Stomach (tissue), 9 donors: ENCODE data around the gene KY. TPM values are rescaled to one million over a fixed set of nuclear protein-coding genes. Genes with fewer than 3 reads are reported as not detected.

Source experiments
- DNase-seq, 2 donors: peaks; one replicate each; pipeline versions ENCODE4 v3.0.0 to v3.0.0-alpha.2; 2013 to 2019
- H3K27ac ChIP-seq, 5 donors: fragments of 200-600 bp in 4 of 5; sonication (generic) in 4 of 5; one replicate each; pipeline ENCODE4 v1.5.1; 2013 to 2019; ENCODE audit warnings: mild to moderate bottlenecking in 1 of 5, moderate library complexity in 1 of 5
- H3K27me3 ChIP-seq, 3 donors: fragments of 200-600 bp; sonication (generic); one replicate each; pipeline ENCODE4 v1.5.1; 2017 to 2019; ENCODE audit warnings: mixed run types in 1 of 3
- H3K36me3 ChIP-seq, 4 donors: fragments of 200-600 bp; sonication (generic); 1 replicate in 3 of 4; 2 replicates in 1 of 4; pipeline ENCODE4 v1.5.1; 2016 to 2019
- H3K4me1 ChIP-seq, 4 donors: fragments of 200-600 bp; sonication (generic); one replicate each; pipeline ENCODE4 v1.5.1; 2016 to 2019
- H3K4me3 ChIP-seq, 4 donors: fragments of 200-600 bp; sonication (generic) in 3 of 4; one replicate each; pipeline ENCODE4 v1.5.1; 2016 to 2019; ENCODE audit warnings: mild to moderate bottlenecking in 1 of 4
- H3K9me3 ChIP-seq, 4 donors: fragments of 200-600 bp; sonication (generic); one replicate each; pipeline ENCODE4 v1.5.1; 2016 to 2019
- EP300 ChIP-seq: sonication (generic); formaldehyde crosslinking; IDR thresholded peaks from one replicate; pipeline ENCODE4 v1.6.1; 2017; ENCODE audit warnings: antibody characterized with exemption
- POLR2A ChIP-seq, 4 donors: fragments of 450-650 bp; IDR thresholded peaks; one replicate each; pipeline ENCODE4 v1.6.1; 2016; ENCODE audit warnings: antibody characterized with exemption in 4 of 4, control low read depth in 2 of 4, mild to moderate bottlenecking in 1 of 4, moderate library complexity in 1 of 4
- POLR2AphosphoS5 ChIP-seq, 3 donors: sonication (generic); formaldehyde crosslinking; IDR thresholded peaks; one replicate each; pipeline ENCODE4 v1.6.1; 2016; ENCODE audit warnings: antibody characterized with exemption in 3 of 3
- WGBS, 5 donors: extraction: QIAGEN DNeasy Blood & Tissue Kit in 3 of 5; methylation state at CpG; one replicate each; pipeline versions ENCODE4 v1.1.5 to v1.1.7; 2013 to 2018; 5-methylcytosine and 5-hydroxymethylcytosine counted together
- intact Hi-C: fragments of 100-400 bp; cut with DNase I; formaldehyde crosslinking; loops from one replicate; pipeline ENCODE4 v1.15.1; 2023; ENCODE audit warnings: low total_unique reads
- polyA plus RNA-seq, 3 donors: library from polyadenylated mRNA; stranded (reverse); fragments of 200-250 nt; gene quantifications; one replicate each; pipeline ENCODE4 v1.2.3, GENCODE V29; 2013
- total RNA-seq, 5 donors: library from RNA; depleted of rRNA; stranded (reverse); fragments of >200 nt; gene quantifications; one replicate each; pipeline versions ENCODE4 v1.1.0 to v1.2.3, GENCODE V29; 2014 to 2016
- TF ChIP-seq, protein P1 (sequence below), 7 experiments: fragments of 450-650 bp in 4 of 7; fragments of 200-600 bp in 3 of 7; sonication (generic) in 3 of 7; IDR thresholded peaks; one replicate each; pipeline ENCODE4 v1.5.1; 2016 to 2019; ENCODE audit warnings: antibody characterized with exemption in 7 of 7, control low read depth in 2 of 7, mild to moderate bottlenecking in 1 of 7
- donor health status: healthy with polysubstance abuse.
- donor health status: Bipolar disorder and iron deficiency.
- donor health status: healthy.

Gene KY
- total and polyA plus RNA-seq, 8 donors: 0.12 to 3.6 (median 0.31) TPM; not detected in 3

GRCh38 chr3:134667956-134668355 is 17.1 kb upstream of the KY start:
- no peak for DNase-seq
- WGBS, 5 donors: 58 to 68% (median 61%) methylated on average over 3 of the region's 3 CpGs
- Histone ChIP-seq H3K4me3 (no peak overlapping the region), H3K27ac (no peak overlapping the region), H3K36me3 (no peaks in the 10 kb centered on the region), H3K27me3 (no peaks in the 10 kb centered on the region), H3K4me1 (no peaks in the 10 kb centered on the region), H3K9me3 (peaks cover 0 to 4% (median 1%) of the 10 kb centered on the region in 4 donors)
- no peak for TF ChIP-seq EP300
- TF ChIP-seq, protein P1, sequence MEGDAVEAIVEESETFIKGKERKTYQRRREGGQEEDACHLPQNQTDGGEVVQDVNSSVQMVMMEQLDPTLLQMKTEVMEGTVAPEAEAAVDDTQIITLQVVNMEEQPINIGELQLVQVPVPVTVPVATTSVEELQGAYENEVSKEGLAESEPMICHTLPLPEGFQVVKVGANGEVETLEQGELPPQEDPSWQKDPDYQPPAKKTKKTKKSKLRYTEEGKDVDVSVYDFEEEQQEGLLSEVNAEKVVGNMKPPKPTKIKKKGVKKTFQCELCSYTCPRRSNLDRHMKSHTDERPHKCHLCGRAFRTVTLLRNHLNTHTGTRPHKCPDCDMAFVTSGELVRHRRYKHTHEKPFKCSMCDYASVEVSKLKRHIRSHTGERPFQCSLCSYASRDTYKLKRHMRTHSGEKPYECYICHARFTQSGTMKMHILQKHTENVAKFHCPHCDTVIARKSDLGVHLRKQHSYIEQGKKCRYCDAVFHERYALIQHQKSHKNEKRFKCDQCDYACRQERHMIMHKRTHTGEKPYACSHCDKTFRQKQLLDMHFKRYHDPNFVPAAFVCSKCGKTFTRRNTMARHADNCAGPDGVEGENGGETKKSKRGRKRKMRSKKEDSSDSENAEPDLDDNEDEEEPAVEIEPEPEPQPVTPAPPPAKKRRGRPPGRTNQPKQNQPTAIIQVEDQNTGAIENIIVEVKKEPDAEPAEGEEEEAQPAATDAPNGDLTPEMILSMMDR (IDR thresholded peaks at IDR 0.05): no peak
- TF ChIP-seq POLR2AphosphoS5 (IDR thresholded peaks at IDR 0.05): no peak
- TF ChIP-seq POLR2A (IDR thresholded peaks at IDR 0.05): no peak
- intact Hi-C loops: no loop called here

DNA sequence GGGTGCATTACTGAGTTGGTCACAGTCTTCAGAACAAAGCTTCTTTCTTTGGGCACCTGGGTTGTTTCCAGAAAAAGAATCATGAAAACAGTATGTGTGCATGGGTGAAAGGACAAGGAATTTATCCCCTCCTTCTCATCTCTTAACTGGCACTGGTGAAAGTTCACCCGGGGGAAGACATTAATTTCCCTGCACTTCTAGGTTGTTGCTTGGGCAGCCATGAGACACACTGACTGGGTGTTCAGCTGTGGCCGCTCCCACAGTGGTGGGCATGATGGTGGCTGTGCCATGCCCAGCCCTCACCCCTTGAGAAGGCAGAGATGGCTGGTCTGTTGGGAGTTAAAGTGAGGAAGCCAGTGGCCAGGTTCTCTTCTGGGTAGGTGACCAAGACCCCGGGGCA is 16.6 kb upstream of the KY start:
- H3K27ac ChIP-seq: no peak overlapping the region
- no peaks in the 10 kb centered on the region for H3K36me3 ChIP-seq
- intact Hi-C loops: no loop called here
- no peaks in the 10 kb centered on the region for H3K9me3 ChIP-seq
- no peaks in the 10 kb centered on the region for H3K27me3 ChIP-seq
- no peak for DNase-seq
- TF ChIP-seq, protein P1 (IDR thresholded peaks at IDR 0.05): no peak
- no peak for TF ChIP-seq EP300
- no peak for TF ChIP-seq POLR2A (IDR thresholded peaks at IDR 0.05)
- WGBS, 5 donors: 86 to 91% (median 89%) methylated on average over 3 of the region's 3 CpGs
- no peaks in the 10 kb centered on the region for H3K4me1 ChIP-seq
- no peak overlapping the region for H3K4me3 ChIP-seq

GRCh38 chr3:134666885-134667284 is 16.1 kb upstream of the KY start:
- Histone ChIP-seq H3K36me3 (no peaks in the 10 kb centered on the region), H3K27me3 (no peaks in the 10 kb centered on the region), H3K4me3 (no peak overlapping the region), H3K27ac (no peak overlapping the region), H3K4me1 (no peaks in the 10 kb centered on the region), H3K9me3 (peaks cover 0 to under 1% (median 0%) of the 10 kb centered on the region in 4 donors)
- intact Hi-C loops: no loop called here
- TF ChIP-seq POLR2A (IDR thresholded peaks at IDR 0.05): no peak
- no peak for TF ChIP-seq EP300
- TF ChIP-seq, protein P1 (IDR thresholded peaks at IDR 0.05): no peak
- TF ChIP-seq POLR2AphosphoS5 (IDR thresholded peaks at IDR 0.05): no peak
- 73 to 84% (median 81%) methylated on average over 9 of the region's 9 CpGs for WGBS, 5 donors
- no peak for DNase-seq

DNA sequence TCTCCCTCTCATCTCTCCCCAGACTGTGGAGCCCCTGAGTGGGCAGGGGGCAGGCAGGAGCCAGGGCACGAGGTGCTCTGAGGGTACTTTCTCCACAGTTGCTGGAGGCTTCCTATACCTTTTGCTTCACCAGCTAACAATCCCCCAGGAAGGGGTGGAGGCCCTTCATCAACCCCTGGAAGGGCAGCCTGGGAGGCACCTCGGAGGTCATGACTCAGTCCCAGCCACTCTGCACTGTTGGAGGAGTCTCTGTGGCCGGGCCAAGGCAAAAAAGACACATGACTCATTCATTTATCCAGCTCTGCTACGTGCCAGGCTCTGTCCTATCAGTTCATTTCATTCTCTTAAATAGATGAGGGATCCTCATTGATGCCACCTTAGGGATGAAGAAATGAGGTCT is 15.6 kb upstream of the KY start:
- 50 to 63% (median 58%) methylated on average over 3 to 4 of the region's 4 CpGs for WGBS, 5 donors
- Histone ChIP-seq H3K27me3 (no peaks in the 10 kb centered on the region), H3K27ac (no peak overlapping the region), H3K9me3 (peaks cover 0 to 5% (median 0%) of the 10 kb centered on the region in 4 donors), H3K4me1 (no peaks in the 10 kb centered on the region), H3K36me3 (no peaks in the 10 kb centered on the region), H3K4me3 (no peak overlapping the region)
- no peak for DNase-seq
- intact Hi-C loops: no loop called here
- TF ChIP-seq POLR2AphosphoS5 (IDR thresholded peaks at IDR 0.05) (no peak), POLR2A (IDR thresholded peaks at IDR 0.05) (no peak), EP300 (no peak)
- TF ChIP-seq, protein P1 (IDR thresholded peaks at IDR 0.05): no peak
